K562 (cell line): Measurements from ENCODE around the gene MRPL44. TPM values are rescaled to one million over a fixed set of nuclear protein-coding genes. Genes with fewer than 3 reads are reported as not detected.

Source experiments
- ATAC-seq: fragments of 200-7000 bp; cut with Tn5 transposase; 3 replicates; pipeline ENCODE4 v1.9.1; 2020; ENCODE audit warnings: moderate library complexity
- BruUV-seq: library from RNA; stranded (reverse); fragments of 400-500 nt; replicated peaks from 2 replicates; lab custom pipeline; 2021; lab: Mats Ljungman, UMichigan
- CTCF ChIA-PET: fragments of 300-600 bp; formaldehyde crosslinking; extraction: SDS; loops from one replicate; lab custom pipeline; 2021; ENCODE audit warnings: low intra/inter-chr PET ratio; lab: Yijun Ruan, JAX
- POLR2A ChIA-PET: fragments of 300-600, 350-650 bp; sonication (Branson Sonifier 250); formaldehyde crosslinking; extraction: SDS; loops from one replicate; lab custom pipeline; 2021; ENCODE audit warnings: antibody characterized with exemption, inconsistent platforms; lab: Yijun Ruan, JAX
- DNase-seq, 4 experiments: peaks; one replicate each; pipeline versions ENCODE4 v3.0.0 to v3.0.0-alpha.2; 2011 to 2018; ENCODE audit warnings: low spot score in 3 of 4, mixed read lengths in 3 of 4; ENCODE audit errors: extremely low read depth in 1 of 4
- FAIRE-seq: peaks from 2 replicates; lab custom pipeline; 2011; peaks lifted over from hg19 to GRCh38; lab: Jason Lieb, UNC
- H2AFZ ChIP-seq: 2 replicates; pipeline ENCODE4 v1.6.0; 2011; ENCODE audit warnings: low read depth, low read length, control low read depth, inconsistent platforms
- H3K27ac ChIP-seq: fragments of 200-600 bp; 3 replicates; pipeline ENCODE4 v1.8.0; 2011; ENCODE audit warnings: low read depth, mild to moderate bottlenecking, control low read depth, inconsistent platforms, low read length, moderate library complexity, mixed read lengths; ENCODE audit errors: extremely low read depth
- H3K27me3 ChIP-seq, 2 experiments: fragments of 300-600 bp in 1 of 2; 2 replicates in 1 of 2; 3 replicates in 1 of 2; pipeline versions ENCODE4 v1.6.0 to v1.8.0; 2011; ENCODE audit warnings: inconsistent platforms in 2 of 2, low read length in 2 of 2, mild to moderate bottlenecking in 1 of 2, mixed read lengths in 1 of 2, moderate library complexity in 1 of 2; ENCODE audit not compliant: control insufficient read depth in 2 of 2, insufficient read depth in 2 of 2
- H3K36me3 ChIP-seq: fragments of 300-600 bp; 3 replicates; pipeline ENCODE4 v1.8.0; 2011; ENCODE audit warnings: mild to moderate bottlenecking, low read length, inconsistent platforms; ENCODE audit not compliant: control insufficient read depth, insufficient read depth
- H3K4me1 ChIP-seq, 2 experiments: fragments of 200-600 bp in 1 of 2; replicated peaks in 1 of 2; 2 replicates in 1 of 2; 3 replicates in 1 of 2; pipeline versions ENCODE4 v1.5.1 to v1.8.0; 2011; ENCODE audit warnings: inconsistent platforms in 2 of 2, low read length in 2 of 2, mild to moderate bottlenecking in 1 of 2, mixed read lengths in 1 of 2, moderate library complexity in 1 of 2; ENCODE audit not compliant: control insufficient read depth in 2 of 2, insufficient read depth in 2 of 2
- H3K4me2 ChIP-seq: 2 replicates; pipeline ENCODE4 v1.6.1; 2011; ENCODE audit warnings: low read length, control low read depth, inconsistent platforms, mixed read lengths; ENCODE audit not compliant: insufficient read depth
- H3K4me3 ChIP-seq: fragments of 200-600 bp; sonication (generic), shearing (Covaris generic); 2 replicates; pipeline ENCODE4 v1.5.1; 2016; ENCODE audit warnings: control low read depth, inconsistent platforms
- H3K79me2 ChIP-seq: fragments of 200-600 bp; 3 replicates; pipeline ENCODE4 v1.8.0; 2011; ENCODE audit warnings: low read length, inconsistent platforms; ENCODE audit not compliant: control insufficient read depth, insufficient read depth
- H3K9ac ChIP-seq, 2 experiments: 2 replicates each; pipeline versions ENCODE4 v1.6.0 to v1.6.1; 2011; ENCODE audit warnings: low read depth in 2 of 2, low read length in 2 of 2, control low read depth in 1 of 2, inconsistent platforms in 1 of 2, mild to moderate bottlenecking in 1 of 2, mixed read lengths in 1 of 2; ENCODE audit not compliant: insufficient read depth in 1 of 2
- H3K9me1 ChIP-seq: one replicate; pipeline ENCODE4 v1.6.0; 2011; ENCODE audit warnings: inconsistent platforms, mild to moderate bottlenecking, low read length, moderate library complexity; ENCODE audit not compliant: control insufficient read depth, insufficient read depth
- H3K9me3 ChIP-seq: replicated peaks from 2 replicates; pipeline ENCODE4 v1.5.1; 2011; ENCODE audit warnings: low read depth, low read length, inconsistent platforms; ENCODE audit not compliant: control insufficient read depth, insufficient read depth
- H4K20me1 ChIP-seq: replicated peaks from 2 replicates; pipeline ENCODE4 v1.6.1; 2011; ENCODE audit warnings: low read length, inconsistent platforms, mixed read lengths; ENCODE audit not compliant: control insufficient read depth, insufficient read depth
- BRD9 ChIP-seq: fragments of 450-650 bp; IDR thresholded peaks from 2 replicates; pipeline ENCODE4 v1.6.1; 2018; ENCODE audit warnings: low read depth; ENCODE audit not compliant: partially characterized antibody
- ELF2 ChIP-seq: fragments of 250-450 bp; sonication (Bioruptor Pico); IDR thresholded peaks from 2 replicates; pipeline ENCODE4 v1.5.0; 2021; ENCODE audit warnings: mild to moderate bottlenecking
- EWSR1 ChIP-seq: fragments of 450-650 bp; IDR thresholded peaks from 2 replicates; pipeline ENCODE4 v1.6.1; 2018; ENCODE audit warnings: borderline replicate concordance, mild to moderate bottlenecking, low read depth, moderate library complexity; ENCODE audit not compliant: partially characterized antibody
- MCM3 ChIP-seq: fragments of 450-650 bp; IDR thresholded peaks from 2 replicates; pipeline ENCODE4 v1.6.1; 2016
- MCM5 ChIP-seq: fragments of 450-650 bp; IDR thresholded peaks from 2 replicates; pipeline ENCODE4 v1.6.1; 2016; ENCODE audit warnings: low read depth
- POLR2AphosphoS2 ChIP-seq: IDR thresholded peaks from 2 replicates; pipeline ENCODE4 v1.6.1; 2012; ENCODE audit warnings: low read length, improper control_type of control experiment
- ZNF583 ChIP-seq: fragments of 250-450 bp; sonication (Bioruptor Pico); IDR thresholded peaks from 2 replicates; pipeline ENCODE4 v1.4.0; 2020
- WGBS: fragments of 100-300 bp; shearing (Covaris generic); methylation state at CpG from one replicate; pipeline ENCODE4 v1.1.6; 2016; ENCODE audit warnings: low coverage, mixed read lengths; ENCODE audit not compliant: insufficient coverage; ENCODE audit errors: missing lambda C conversion rate; 5-methylcytosine and 5-hydroxymethylcytosine counted together
- in situ Hi-C: fragments of 300-500 bp; cut with MboI; formaldehyde crosslinking; loops from 4 replicates; pipeline ENCODE4 v1.15.0; 2018; ENCODE audit warnings: inconsistent platforms, mixed read lengths
- intact Hi-C: fragments of 100-400 bp; cut with micrococcal nuclease; formaldehyde crosslinking; loops from 2 replicates; pipeline ENCODE4 v1.14.2; 2022
- polyA plus RNA-seq, 8 experiments: library from polyadenylated mRNA; depleted of rRNA in 4 of 8; stranded (reverse) in 5 of 8; unstranded in 3 of 8; fragments of >200 nt; fragmentation: Nextera tagmentation in 2 of 8; fragmentation: Illumina TruSeq in 1 of 8; extraction: Ambion mirVana in 2 of 8; extraction: Trizol in 1 of 8; gene quantifications; 2 replicates each; pipeline versions ENCODE4 v1.2.1 to v1.2.3, GENCODE V29; 2011 to 2014; ENCODE audit warnings: inconsistent platforms in 1 of 8, missing spikeins in 1 of 8
- total RNA-seq, 7 experiments: library from RNA; depleted of rRNA in 6 of 7; stranded (reverse); fragments of >200 nt in 6 of 7; fragmentation: Illumina TruSeq in 2 of 7; extraction: Trizol in 2 of 7; gene quantifications; 2 replicates each; pipeline versions ENCODE4 v1.2.1 to v1.2.3, GENCODE V29; 2011 to 2021; ENCODE audit warnings: low replicate concordance in 1 of 7
- TF ChIP-seq, protein P1 (sequence below): fragments of 250-450 bp; sonication (Bioruptor Pico); IDR thresholded peaks from 2 replicates; pipeline ENCODE4 v1.8.0; 2021; ENCODE audit warnings: moderate library complexity, mild to moderate bottlenecking, inconsistent platforms

The MRPL44 gene
- total and polyA plus RNA-seq, 9 of the 15 experiments (the other 6 are each of a cell fraction or from before 2014, with no cell fraction given): 10.4 to 26.0 (median 20.2) TPM

DNA sequence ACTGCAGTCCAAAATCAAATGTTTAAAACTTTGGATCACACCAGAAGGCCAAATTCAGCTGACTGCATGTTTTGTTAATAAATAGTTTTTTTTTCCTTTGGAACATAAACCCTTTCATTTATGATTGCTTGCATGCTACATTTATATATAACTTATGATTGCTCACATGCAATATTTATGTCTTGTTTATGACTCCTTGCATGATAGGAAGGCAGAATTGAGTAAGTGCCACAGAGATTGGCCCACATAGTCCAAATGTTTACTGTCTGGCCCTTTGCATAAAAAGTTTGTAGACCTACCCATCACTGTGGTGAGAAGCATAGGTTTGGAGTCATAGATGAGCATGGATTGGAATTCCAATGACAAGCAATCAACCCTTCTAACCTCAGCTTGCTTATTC is 42.9 kb upstream of the MRPL44 start:
- Histone ChIP-seq H3K4me3 (no peak overlapping the region), H3K27ac (no peak overlapping the region), H3K79me2 (no peaks in the 10 kb centered on the region), H3K4me2 (no peak overlapping the region), H3K27me3 (no peaks in the 10 kb centered on the region), H2AFZ (no peak overlapping the region), H3K9ac (no peak overlapping the region), H3K9me1 (no peaks in the 10 kb centered on the region), H4K20me1 (no peaks in the 10 kb centered on the region), H3K36me3 (0 out of 3 replicates have a peak, but pooled peaks cover 2% of the 10 kb centered on the region), H3K9me3 (no peaks in the 10 kb centered on the region), H3K4me1 (no peaks in the 10 kb centered on the region; a peak in 1 of 5 replicates)
- ATAC-seq (no peak), DNase-seq (no peak), FAIRE-seq (no peak)
- intact Hi-C loops: no loop called here
- ChIA-PET CTCF (no interaction called here), POLR2A (no interaction called here)
- BruUV-seq: no TSS peak
- in situ Hi-C loops: no loop called here
- TF ChIP-seq POLR2AphosphoS2 (no peak), MCM5 (no peak), BRD9 (no peak)

DNA sequence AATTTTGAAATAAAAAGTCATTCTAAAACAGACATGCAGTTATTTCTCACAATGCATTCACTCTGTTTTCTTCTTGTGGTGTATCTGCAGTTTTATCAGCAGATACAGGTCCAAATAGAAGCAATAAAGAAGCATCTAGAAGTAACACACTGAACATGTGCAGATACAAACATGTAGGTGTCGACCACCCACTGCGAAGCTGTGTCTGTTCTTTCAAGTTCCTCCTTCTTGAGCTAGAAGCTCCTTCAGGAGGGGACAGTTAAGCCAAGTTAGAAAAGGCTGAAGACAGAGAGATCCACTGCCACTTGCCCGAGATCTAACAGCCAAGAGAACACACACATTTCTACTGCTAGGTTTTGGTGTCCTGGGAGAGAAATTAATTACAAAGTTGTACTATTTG is 42.2 kb upstream of the MRPL44 start:
- TF ChIP-seq, protein P1, sequence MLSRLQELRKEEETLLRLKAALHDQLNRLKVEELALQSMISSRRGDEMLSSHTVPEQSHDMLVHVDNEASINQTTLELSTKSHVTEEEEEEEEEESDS (CRISPR knock-in tag): no peak
- no peak for TF ChIP-seq ELF2 (CRISPR knock-in tag)
- TF ChIP-seq ZNF583: no peak
- TF ChIP-seq MCM3: no peak
- TF ChIP-seq EWSR1: no peak
- FAIRE-seq (no peak), ATAC-seq (no peak), DNase-seq (no peak)
- Histone ChIP-seq H3K27me3 (no peaks in the 10 kb centered on the region), H3K9me3 (no peaks in the 10 kb centered on the region), H3K36me3 (0 out of 3 replicates have a peak, but pooled peaks cover 2% of the 10 kb centered on the region), H3K79me2 (no peaks in the 10 kb centered on the region), H4K20me1 (no peaks in the 10 kb centered on the region; the same call in 1 of the 2 replicates), H3K4me2 (no peak overlapping the region), H2AFZ (no peak overlapping the region), H3K9me1 (no peaks in the 10 kb centered on the region), H3K27ac (no peak overlapping the region), H3K4me1 (0 out of 5 replicates have a peak, but pooled peaks cover 0 to 2% of the 10 kb centered on the region in 2 experiments), H3K9ac (no peak overlapping the region), H3K4me3 (no peak overlapping the region)
- WGBS: 72% methylated on average over 3 of the region's 3 CpGs
- no TSS peak for BruUV-seq
- intact Hi-C loops: no loop called here
- in situ Hi-C loops: no loop called here
- CTCF ChIA-PET: no interaction called here
- POLR2A ChIA-PET: no interaction called here
